Smooth muscle cell (in vitro differentiated cells): ENCODE data around the gene TSPAN18. TPM values are rescaled to one million over a fixed set of nuclear protein-coding genes. Genes with fewer than 3 reads are reported as not detected.

Experiments used
- DNase-seq: peaks from one replicate; lab custom pipeline; 2025; ENCODE audit not compliant: unreplicated experiment; lab: John Stamatoyannopoulos, UW
- H2AFZ ChIP-seq: fragments of 200-600 bp; sonication (generic); 2 replicates; pipeline ENCODE4 v1.6.0; 2016; ENCODE audit warnings: antibody characterized with exemption, low read depth, mild to moderate bottlenecking
- H3F3A ChIP-seq: fragments of 200-600 bp; sonication (generic); 2 replicates; pipeline ENCODE4 v1.6.0; 2017; ENCODE audit warnings: antibody characterized with exemption, low read depth
- H3K27ac ChIP-seq: fragments of 200-600 bp; sonication (generic); 2 replicates; pipeline ENCODE4 v1.5.1; 2016; ENCODE audit warnings: low read depth, mild to moderate bottlenecking
- H3K27me3 ChIP-seq: fragments of 200-600 bp; sonication (generic); 2 replicates; pipeline ENCODE4 v1.6.1; 2016; ENCODE audit warnings: low read depth, mild to moderate bottlenecking
- H3K36me3 ChIP-seq: fragments of 200-600 bp; sonication (generic); 2 replicates; pipeline ENCODE4 v1.5.1; 2016; ENCODE audit warnings: low read depth
- H3K4me1 ChIP-seq: fragments of 200-600 bp; sonication (generic); 2 replicates; pipeline ENCODE4 v1.5.1; 2016; ENCODE audit warnings: low read depth
- H3K4me2 ChIP-seq: fragments of 200-600 bp; sonication (generic); 2 replicates; pipeline ENCODE4 v1.6.0; 2016; ENCODE audit warnings: mild to moderate bottlenecking
- H3K4me3 ChIP-seq: fragments of 200-600 bp; sonication (generic); 2 replicates; pipeline ENCODE4 v1.5.1; 2016; ENCODE audit warnings: mild to moderate bottlenecking
- H3K79me2 ChIP-seq: fragments of 200-600 bp; sonication (generic); 2 replicates; pipeline ENCODE4 v1.6.0; 2016; ENCODE audit warnings: low read depth, mild to moderate bottlenecking
- H3K9ac ChIP-seq: fragments of 200-600 bp; sonication (generic); 2 replicates; pipeline ENCODE4 v1.6.0; 2016; ENCODE audit warnings: low read depth
- H3K9me3 ChIP-seq: fragments of 200-600 bp; sonication (generic); replicated peaks from 2 replicates; pipeline ENCODE4 v1.5.1; 2016; ENCODE audit warnings: low read depth
- H4K20me1 ChIP-seq: fragments of 200-600 bp; sonication (generic); 2 replicates; pipeline ENCODE4 v1.6.0; 2016; ENCODE audit warnings: low read depth
- WGBS: methylation state at CpG from one replicate; pipeline ENCODE4 v1.1.7; 2016; ENCODE audit warnings: low lambda C conversion rate; 5-methylcytosine and 5-hydroxymethylcytosine counted together
- polyA plus RNA-seq: library from polyadenylated mRNA; unstranded; fragments of >200 nt; fragmentation: Nextera tagmentation; extraction: Ambion mirVana; gene quantifications from 2 replicates; pipeline ENCODE4 v1.2.1, GENCODE V29; 2016
- total RNA-seq: library from RNA; depleted of rRNA; stranded (reverse); fragments of >200 nt; gene quantifications from 2 replicates; pipeline ENCODE4 v1.2.3, GENCODE V29; 2014
- TF ChIP-seq, protein P1 (sequence below): fragments of 200-600 bp; sonication (generic); IDR thresholded peaks from 2 replicates; pipeline ENCODE4 v1.5.1; 2017; ENCODE audit warnings: borderline replicate concordance, mild to moderate bottlenecking, antibody characterized with exemption; ENCODE audit not compliant: insufficient read depth, poor library complexity, severe bottlenecking

Gene TSPAN18
- total and polyA plus RNA-seq, 2 experiments from 2014 or later, result 3.4 to 15.3 TPM

DNA sequence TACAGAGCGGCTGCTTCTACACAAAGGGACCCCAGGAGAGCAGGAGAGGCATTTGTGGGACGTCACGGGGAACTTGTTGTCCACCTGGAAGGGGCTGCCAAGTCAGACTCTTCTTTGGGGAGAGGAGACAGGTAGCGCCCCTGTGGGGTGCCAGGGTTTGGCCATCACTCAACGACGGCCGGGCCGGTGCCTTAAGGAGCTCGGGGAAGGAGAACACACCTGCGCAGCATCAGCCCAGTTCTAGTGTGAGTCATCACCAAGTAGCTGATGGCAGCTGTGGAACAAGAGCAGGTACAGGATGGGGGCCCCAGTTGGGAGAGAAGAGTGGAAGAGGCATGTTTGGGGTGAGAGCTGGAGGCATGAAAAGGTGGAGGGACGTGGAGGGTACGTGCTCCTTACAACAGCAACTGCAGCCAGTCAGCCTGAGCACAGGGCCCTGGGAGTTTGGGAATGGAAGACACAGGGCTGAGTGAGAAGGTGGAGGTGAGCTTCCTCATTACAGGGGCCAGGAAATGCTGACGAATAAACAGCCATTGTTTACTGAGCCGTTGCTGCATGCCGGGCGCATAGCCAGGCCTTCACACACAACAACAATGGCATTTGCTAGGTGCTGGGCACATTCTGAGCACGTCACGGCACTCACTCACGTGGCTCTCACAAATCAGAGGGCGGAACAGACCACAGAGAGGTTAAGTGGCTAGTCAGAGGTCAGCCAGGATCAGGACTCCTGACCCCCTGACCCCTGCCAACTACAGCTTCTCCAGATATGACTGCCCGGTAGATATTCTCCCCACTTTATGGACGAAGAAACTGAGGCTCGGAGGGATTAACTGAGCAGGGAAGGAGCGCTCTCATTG lies 253.0 kb downstream of the TSPAN18 start:
- WGBS, result 78% methylated on average over 24 of the region's 24 CpGs
- TF ChIP-seq, protein P1, sequence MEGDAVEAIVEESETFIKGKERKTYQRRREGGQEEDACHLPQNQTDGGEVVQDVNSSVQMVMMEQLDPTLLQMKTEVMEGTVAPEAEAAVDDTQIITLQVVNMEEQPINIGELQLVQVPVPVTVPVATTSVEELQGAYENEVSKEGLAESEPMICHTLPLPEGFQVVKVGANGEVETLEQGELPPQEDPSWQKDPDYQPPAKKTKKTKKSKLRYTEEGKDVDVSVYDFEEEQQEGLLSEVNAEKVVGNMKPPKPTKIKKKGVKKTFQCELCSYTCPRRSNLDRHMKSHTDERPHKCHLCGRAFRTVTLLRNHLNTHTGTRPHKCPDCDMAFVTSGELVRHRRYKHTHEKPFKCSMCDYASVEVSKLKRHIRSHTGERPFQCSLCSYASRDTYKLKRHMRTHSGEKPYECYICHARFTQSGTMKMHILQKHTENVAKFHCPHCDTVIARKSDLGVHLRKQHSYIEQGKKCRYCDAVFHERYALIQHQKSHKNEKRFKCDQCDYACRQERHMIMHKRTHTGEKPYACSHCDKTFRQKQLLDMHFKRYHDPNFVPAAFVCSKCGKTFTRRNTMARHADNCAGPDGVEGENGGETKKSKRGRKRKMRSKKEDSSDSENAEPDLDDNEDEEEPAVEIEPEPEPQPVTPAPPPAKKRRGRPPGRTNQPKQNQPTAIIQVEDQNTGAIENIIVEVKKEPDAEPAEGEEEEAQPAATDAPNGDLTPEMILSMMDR, result no peak
- Histone ChIP-seq H3K9me3 (no peaks in the 10 kb centered on the region), H3K36me3 (no peaks in the 10 kb centered on the region), H4K20me1 (no peaks in the 10 kb centered on the region), H3F3A (no peaks in the 10 kb centered on the region), H3K79me2 (no peaks in the 10 kb centered on the region), H3K27me3 (no peaks in the 10 kb centered on the region), H3K27ac (no peak overlapping the region), H2AFZ (no peak overlapping the region), H3K4me1 (peaks cover 19% of the 10 kb centered on the region), H3K4me2 (no peak overlapping the region), H3K9ac (no peak overlapping the region), H3K4me3 (no peak overlapping the region)
- DNase-seq, result no peak

DNA sequence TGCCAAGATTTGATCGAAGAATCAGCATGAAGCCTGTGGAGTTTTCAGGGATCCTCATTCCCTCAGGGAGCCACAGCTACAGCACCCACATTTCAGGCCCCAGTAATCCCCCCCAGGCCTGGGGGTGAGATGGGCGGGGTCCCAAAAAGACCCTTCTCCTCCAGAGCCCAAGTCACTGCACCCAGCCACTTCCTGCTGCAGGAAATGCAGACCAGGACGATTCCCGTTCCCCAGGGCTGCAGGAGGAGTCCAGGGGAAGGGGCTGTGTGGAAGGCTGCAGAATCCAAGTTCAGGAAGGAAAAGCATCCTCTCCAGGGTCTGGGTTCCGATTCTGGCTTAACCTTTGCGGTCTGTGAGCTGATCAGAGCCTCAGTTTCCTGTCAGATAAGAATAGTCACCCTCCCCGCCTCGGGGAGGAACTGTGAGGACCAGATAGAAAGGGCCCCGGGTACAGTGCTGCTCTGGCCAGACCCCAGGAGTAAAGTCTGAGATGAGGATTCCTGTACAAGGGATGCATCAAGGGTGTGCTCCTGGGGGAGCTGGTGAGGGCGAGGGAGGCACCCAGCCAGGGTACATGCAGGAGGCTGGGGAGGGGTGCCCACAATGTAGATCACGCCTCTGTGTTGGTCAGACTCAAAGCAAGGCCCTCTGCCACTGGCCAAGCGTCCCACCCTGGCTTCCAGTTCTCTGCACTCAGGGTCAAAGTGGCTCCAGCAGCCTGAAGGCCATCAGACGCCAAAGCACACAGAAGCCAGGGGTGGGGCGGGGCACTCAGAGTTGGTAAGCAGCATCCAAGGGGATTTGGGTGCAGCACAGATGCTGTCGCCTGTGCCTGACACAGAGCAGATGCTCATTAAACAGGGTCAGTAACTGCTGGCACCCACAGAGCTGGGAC lies 254.0 kb downstream of the TSPAN18 start:
- no peak for DNase-seq
- WGBS, result 80% methylated on average over 15 of the region's 15 CpGs

More for the DNA sequence above, 254.0 kb downstream of the TSPAN18 start:
- Histone ChIP-seq H3K4me3 (no peak overlapping the region), H3K9me3 (no peaks in the 10 kb centered on the region), H3K27me3 (no peaks in the 10 kb centered on the region), H3K9ac (no peak overlapping the region), H3K4me1 (peaks cover 19% of the 10 kb centered on the region), H3F3A (no peaks in the 10 kb centered on the region), H3K4me2 (no peak overlapping the region), H2AFZ (no peak overlapping the region), H3K79me2 (no peaks in the 10 kb centered on the region), H3K36me3 (no peaks in the 10 kb centered on the region), H4K20me1 (no peaks in the 10 kb centered on the region), H3K27ac (no peak overlapping the region)
- TF ChIP-seq, protein P1, result no peak

Other genes with a start within 250 kb of the TSPAN18 start
- gene CD82, start 161.3 kb upstream of the TSPAN18 start, total RNA-seq, result 43.8 and 58.6 TPM in 2 replicates
- gene CD82, start 161.3 kb upstream of the TSPAN18 start, polyA plus RNA-seq, result 252 and 270 TPM in 2 replicates
- 14.2 and 22.0 TPM in 2 replicates for gene TP53I11, start 223.9 kb downstream of the TSPAN18 start, total RNA-seq
- gene TP53I11, start 223.9 kb downstream of the TSPAN18 start, polyA plus RNA-seq, result 53.9 and 61.2 TPM in 2 replicates